Choroid plexus epithelial cell (primary cell): ENCODE data around the gene CCNL2.

Source experiments
- DNase-seq: peaks from one replicate; pipeline ENCODE4 v3.0.0-alpha.2; 2010; ENCODE audit warnings: low read depth
- H3K4me3 ChIP-seq: 2 replicates; pipeline ENCODE4 v1.5.1; 2011; ENCODE audit warnings: low read depth, mild to moderate bottlenecking, control low read depth, low read length, moderate library complexity
- TF ChIP-seq, protein P1 (sequence below): conservative IDR thresholded peaks from 2 replicates; pipeline ENCODE4 v1.5.1; 2011; ENCODE audit warnings: low read depth, mild to moderate bottlenecking, control low read depth, inconsistent platforms, low read length, moderate library complexity

CCNL2 gene

DNA sequence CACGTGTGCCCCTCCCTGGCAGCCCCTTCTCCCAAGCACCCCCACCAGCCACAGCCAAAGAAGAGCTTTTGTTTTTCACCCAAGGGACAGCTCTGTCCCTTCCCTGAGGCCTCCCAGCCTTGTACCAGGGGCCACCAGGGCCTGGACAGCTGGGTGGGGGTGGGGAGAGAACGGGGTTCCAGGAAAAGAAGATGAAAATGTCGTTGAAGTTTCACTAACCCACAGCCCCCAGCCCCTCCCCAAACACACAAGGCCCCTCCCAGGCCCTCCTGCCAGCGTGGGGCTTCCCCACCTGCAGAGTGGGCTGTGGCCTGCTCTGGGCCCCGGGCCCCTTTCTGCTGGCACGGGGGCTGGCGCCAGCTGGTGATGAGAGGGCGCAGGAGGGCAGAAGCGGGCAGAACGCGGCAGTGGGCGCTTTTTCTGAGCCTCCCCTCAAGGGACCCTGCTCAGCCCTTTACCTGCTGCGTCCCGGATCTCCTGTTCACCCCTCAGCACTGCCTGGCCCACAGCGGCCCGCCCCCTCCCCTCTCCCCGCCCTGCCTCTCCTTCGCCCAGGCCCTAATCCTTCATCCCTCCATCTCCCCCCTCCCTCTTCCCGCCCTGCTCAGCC lies 27.5 kb upstream of the CCNL2 start:
- H3K4me3 ChIP-seq, result no peak overlapping the region
- TF ChIP-seq, protein P1, sequence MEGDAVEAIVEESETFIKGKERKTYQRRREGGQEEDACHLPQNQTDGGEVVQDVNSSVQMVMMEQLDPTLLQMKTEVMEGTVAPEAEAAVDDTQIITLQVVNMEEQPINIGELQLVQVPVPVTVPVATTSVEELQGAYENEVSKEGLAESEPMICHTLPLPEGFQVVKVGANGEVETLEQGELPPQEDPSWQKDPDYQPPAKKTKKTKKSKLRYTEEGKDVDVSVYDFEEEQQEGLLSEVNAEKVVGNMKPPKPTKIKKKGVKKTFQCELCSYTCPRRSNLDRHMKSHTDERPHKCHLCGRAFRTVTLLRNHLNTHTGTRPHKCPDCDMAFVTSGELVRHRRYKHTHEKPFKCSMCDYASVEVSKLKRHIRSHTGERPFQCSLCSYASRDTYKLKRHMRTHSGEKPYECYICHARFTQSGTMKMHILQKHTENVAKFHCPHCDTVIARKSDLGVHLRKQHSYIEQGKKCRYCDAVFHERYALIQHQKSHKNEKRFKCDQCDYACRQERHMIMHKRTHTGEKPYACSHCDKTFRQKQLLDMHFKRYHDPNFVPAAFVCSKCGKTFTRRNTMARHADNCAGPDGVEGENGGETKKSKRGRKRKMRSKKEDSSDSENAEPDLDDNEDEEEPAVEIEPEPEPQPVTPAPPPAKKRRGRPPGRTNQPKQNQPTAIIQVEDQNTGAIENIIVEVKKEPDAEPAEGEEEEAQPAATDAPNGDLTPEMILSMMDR, result no peak
- no peak for DNase-seq

DNA sequence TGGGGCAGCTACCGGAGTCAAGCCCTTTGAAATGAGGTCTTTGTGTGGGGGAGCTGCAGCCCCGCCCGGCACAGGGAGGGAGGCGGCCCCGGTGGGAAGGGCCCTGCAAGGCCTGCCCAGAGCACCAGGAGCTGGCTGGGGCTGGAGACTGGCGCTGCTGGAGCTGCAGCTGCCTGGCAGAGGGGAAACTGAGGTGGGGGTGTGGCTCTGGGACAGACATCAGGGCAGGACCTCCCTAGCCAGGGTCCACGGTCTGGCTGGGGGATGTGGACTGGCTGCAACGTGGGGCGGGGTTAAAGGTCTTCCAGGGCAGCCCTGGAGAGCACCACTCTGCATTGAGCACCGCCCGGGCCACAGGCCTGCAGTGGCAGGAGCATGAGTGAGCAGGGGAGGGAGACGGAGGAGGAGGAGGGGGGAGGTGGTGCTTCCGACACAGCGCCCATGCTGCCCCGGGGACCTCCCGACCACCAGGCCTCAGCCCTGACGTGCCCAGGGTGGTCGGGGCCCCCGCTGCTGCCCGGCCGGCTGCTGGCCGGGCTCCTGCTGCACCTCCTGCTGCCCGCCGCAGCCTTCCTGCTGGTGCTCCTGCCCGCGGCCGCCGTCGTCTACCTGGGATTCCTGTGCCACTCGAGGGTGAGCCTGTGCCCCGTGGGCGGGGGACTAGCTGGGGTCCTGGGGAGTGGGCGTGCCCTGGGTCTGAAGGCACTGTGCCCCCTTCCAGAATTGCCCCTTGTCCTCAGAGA lies 26.8 kb upstream of the CCNL2 start:
- no peak overlapping the region for H3K4me3 ChIP-seq
- no peak for DNase-seq
- TF ChIP-seq, protein P1, result no peak

- TF ChIP-seq, protein P1, result no peak
- DNase-seq, result no peak
- H3K4me3 ChIP-seq, result no peak overlapping the region
These were observed 26.3 kb upstream of the CCNL2 start for GRCh38 chr1:1425426-1425752.

- no peak overlapping the region for H3K4me3 ChIP-seq
- TF ChIP-seq, protein P1, result no peak
- DNase-seq, result no peak
These were observed 25.6 kb upstream of the CCNL2 start for GRCh38 chr1:1424707-1425106.

DNA sequence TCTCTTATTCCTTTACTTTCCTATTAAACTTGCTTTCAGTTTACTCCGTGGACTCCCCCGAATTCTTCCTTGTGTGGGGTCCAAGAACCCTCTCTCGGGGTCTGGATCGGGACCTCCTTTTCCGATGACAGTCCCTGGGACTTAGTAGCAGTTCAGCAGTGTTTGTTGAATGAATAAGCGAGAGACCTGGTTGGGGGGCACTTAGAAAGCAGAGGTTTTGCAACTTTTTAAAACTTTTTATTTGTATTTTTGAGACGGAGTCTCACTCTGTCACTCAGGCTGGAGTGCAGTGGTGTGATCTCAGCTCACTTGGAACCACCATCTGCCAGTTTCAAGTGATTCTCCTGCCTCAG lies 24.1 kb upstream of the CCNL2 start:
- no peak overlapping the region for H3K4me3 ChIP-seq
- DNase-seq, result no peak
- TF ChIP-seq, protein P1, result no peak

GRCh38 chr1:1422465-1423244 lies 23.5 kb upstream of the CCNL2 start:
- no peak for DNase-seq
- TF ChIP-seq, protein P1, result no peak
- no peak overlapping the region for H3K4me3 ChIP-seq
